Stimulated activated CD4-positive, alpha-beta T cell treated with anti-CD3 and anti-CD28 coated beads, Interleukin-15, amount 100 ng/mL, for 24 hours (primary cell): ENCODE results near the gene SMAD6.
"Not testable (repeated sequence)": the region's sequence is repeated elsewhere in the genome, so short reads cannot be mapped to it uniquely, and the experiment has no call there.

Experiments used
- DNase-seq: peaks from one replicate; pipeline ENCODE4 v3.0.0-alpha.2; 2020

Gene SMAD6

DNA sequence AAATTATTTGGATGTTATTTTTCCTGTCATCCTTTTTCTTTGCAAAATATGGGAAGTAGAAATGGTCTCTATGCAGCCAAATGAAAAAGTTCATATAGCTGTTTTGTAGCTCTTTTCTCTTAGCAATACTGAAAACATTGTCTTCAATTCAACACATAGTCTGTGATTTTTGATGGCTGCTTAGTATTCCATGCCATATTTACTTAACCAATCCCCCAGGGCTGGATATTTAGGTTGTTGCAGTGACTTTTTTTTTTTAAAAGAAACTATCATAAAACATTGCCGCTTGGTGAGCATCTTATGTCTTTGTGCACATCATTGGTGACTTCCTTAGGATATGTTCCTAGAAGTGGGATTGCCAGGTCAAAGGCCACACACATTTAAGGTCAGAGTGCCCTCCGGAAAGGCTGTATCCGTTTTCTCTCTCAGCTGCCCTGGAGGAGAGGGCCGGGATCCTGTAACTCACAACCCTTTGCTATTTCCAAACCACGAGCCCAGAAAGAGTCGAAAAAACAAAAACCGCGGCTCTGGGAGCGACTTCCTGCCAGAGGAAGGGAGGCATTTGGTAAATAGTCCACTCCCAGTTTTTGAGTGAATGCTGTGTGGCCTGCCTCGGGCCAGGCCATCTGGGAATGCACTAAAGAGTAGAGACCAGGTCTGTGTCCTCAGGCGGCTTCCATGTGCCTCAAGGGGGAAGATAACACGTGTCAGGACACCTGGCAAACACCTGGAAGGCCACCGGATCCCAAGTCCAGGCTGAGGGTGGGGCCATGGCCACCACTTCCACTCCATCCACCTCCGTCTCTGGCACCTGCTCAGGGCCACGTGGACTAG is 41.9 kb downstream of the SMAD6 start:
- DNase-seq, result no peak

DNA sequence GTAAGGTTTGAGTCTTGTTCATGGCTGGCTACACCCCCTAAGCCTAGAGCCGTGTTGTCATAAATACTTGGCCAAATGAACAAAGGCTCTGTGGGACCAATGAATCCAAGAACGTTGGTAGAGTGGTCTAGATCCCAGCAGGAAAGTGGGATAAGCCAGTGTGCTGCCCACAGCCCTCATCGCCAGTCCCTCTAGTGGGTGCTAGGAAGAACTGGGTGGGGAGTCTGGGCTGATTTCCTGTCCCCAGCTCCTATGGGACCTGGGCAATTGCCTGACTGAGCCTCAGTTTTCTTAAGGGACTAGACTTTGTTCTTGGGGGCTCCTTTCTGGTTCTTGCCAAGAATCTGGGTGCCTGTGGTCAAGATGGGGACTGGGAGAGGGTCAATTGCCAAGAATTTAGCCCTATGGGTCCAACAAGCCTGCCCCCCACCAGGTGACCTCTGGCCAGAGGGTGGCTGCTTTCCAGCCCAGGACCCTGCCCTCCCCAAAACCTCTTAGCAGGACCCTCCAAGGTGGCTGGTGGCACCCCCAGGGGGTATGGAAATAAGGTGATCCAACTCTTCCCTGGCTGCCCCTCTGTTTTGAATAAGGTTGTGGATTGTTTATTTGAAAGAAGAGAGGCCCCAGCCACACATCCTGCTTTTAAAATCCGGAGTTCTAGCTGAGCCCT is 42.7 kb downstream of the SMAD6 start:
- no peak for DNase-seq

DNA sequence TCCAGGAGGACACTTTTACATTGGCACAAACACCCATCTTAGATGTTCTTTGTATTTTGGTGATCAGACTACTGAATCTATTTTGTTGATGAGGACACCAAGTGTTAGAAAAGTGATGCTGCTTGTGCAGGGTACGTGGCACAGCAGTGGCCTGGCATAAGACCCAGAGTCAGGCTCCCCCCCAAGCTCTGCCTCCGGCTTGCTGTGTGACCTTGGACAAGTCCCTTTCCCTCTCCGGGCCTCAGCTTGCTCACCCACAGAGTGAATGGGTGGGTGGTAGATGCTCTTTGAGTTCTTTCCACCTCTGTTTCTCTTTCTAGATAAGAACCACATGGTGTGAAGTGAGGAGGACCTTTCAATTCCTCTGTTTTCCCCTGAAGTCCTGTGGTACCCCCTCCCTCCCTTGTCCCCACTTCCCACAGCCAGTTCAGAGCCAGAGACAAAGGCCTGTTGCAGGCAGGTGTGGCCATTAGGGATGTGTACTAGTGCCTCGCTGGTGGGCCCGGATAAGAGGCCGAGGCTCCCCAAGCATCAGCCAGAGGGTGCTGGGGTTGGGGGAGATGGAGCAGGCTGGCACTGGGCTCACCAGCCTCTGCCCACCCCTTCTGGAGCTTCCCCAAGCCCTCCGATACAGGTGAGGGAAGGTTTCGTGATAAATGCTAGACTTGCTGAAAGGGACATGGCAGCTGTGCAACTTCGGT is 43.6 kb downstream of the SMAD6 start:
- no peak for DNase-seq

DNA sequence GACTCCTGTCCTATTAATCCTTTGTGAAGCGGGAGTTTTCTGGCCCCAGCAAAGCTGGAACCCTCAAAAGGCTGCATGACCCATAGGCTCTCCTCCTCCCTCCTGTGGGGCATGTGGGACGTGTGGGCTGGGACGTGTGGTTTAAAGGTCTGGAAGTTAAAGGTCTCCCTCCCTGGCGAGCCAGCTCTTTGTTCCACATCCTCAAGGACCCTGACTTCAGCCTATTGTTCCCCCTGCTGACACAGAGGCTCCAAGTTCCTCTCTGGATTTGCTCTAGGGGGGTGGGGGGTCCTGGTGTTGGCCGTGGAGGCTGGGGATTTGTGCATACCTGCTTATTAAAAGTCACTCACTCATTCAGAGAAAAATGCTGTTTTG is 44.2 kb downstream of the SMAD6 start:
- no peak for DNase-seq

DNA sequence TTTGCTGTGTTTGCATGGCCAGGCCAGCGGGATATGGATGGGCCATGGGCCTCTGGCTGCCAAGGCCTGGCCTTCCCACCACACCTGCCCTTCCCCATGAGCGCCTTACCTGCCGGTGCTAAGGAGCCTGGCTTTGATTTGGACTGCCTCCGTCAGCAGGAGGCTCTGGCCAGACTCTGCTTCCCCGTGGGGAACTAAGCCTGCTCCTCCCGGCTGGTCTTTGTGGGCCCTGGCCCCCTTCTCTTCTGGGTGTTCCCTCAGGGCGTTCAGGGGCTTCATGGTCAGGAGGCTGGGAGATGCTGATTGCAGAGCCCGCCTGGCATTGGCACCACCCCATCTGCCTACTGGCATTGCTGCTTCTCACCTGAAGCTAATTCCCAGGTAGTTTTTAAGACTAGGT is 45.2 kb downstream of the SMAD6 start:
- no peak for DNase-seq

DNA sequence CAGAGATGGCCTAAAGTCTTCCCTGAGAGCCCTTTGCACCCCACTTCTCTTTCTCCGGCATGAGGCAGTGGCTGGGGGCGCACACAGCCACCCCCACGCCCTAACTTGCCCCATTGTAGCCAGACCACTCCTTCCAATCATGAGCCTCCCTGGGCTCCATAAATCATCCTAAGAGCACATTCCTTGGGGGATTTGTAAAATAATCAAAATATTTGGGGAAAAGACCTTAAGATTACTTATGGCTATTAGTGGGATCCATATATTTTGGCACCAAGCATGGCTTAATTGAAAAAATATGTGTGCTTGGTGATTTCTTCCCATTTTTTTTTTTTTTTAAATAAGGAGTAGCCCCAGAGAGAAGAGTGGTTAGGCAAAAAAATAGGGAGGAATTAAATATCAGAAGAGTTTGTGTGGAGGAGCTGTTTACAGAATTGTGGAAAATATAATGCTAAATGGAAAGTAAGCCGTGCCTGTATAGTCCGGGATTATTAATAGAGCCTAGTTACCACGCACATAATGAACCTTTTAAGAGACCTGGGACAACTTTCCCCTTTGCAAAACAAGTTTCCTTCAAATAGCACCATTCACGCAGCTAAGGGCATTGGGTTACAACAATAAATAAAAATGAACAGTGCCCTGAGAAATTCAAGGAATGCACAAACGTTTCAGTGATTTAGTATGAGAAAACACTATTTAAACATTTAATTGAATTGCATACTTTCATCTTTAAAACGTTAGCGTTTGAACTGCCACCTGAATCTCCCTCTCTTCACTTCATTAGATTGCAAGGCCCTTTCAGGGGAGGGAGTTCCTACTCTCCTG is 46.1 kb downstream of the SMAD6 start:
- DNase-seq, result no peak

DNA sequence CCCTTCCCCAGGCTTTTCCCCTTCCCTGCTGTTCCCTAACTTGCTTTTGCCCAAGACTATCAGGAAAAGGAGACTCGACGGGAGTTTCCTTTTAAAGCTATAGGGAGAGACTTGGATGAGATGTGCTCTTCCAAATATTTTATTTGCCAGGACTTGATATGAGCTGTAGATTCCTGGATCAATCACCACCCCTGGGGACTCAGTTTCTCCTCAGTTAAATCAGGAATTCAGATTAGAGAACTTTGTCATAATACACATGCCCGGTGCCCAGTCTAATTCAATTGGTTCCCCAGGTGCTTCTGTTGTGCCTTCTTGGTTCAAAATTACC is 46.6 kb downstream of the SMAD6 start:
- no peak for DNase-seq

DNA sequence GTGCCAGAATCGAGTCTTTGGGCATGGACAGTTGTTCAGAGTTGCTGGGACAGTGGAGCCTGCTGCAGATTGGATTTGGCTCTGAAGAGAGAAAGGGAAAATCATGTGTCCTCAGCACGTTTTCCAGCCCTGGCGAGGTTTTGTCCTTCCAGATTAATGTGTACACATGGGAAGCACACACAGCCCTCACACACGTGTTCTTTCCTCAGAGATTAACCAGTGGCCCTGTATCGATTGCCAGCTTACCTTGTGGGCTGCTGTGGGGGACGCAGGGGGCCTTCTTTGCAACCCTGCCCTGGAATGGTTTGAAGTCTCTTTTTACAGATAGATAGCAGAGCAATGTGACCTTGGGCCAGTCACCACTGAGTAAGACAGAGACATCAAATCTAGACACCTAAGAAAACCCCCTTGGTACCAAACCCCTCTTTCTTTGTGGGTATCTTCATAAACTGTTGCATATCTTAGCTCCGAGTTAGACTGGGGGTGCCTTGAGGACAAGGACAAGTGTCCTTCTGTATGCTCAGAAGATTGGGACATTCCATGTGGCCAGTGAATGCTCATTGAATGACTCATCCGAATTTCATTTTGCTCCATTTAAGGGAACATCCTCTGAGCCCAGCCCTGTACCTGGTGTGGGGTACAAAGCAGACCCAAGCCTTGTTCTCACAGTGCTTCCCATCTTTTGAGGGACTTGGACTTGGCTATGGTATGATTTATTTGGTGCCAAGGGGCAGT is 48.0 kb downstream of the SMAD6 start:
- DNase-seq, result no peak

DNA sequence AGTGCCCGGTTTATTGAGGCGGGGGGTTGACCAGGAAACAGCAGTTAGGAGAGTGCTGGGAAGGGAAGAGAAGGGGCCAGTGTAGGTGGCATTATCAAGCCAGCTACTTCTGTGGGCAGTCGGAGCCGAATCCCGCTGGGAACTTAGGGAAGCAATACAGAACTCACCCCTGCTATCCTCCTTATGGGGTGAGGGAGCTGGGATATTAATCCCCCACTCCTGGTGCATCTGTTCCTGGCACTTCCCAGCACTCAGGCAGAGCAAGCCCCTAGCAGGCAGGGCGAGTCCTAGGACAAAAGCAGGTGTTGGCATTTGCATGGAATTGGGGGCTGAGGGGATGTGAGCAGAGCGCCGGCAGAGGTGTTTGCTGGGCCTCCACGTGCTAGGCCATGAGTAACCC is 48.6 kb downstream of the SMAD6 start:
- no peak for DNase-seq

DNA sequence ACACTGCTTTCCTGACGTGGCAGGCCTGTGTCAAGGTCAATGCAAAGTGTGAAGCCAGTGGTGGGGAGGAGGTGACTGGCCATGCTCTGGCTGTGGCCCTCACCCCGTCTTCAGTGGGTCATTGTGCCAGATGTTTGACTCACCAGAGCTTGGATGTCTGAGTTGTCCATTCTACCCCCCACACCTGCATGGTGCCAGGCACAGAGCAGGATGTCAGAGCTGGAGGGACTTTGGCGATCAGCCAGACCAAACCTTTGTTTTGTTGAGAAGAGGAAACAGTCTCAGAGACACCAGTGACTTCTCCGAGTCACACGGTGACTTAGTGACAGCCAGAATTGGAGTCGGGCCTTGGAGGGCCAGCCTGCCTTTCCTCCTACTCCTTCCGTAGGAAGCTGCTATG is 49.5 kb downstream of the SMAD6 start:
- no peak for DNase-seq

DNA sequence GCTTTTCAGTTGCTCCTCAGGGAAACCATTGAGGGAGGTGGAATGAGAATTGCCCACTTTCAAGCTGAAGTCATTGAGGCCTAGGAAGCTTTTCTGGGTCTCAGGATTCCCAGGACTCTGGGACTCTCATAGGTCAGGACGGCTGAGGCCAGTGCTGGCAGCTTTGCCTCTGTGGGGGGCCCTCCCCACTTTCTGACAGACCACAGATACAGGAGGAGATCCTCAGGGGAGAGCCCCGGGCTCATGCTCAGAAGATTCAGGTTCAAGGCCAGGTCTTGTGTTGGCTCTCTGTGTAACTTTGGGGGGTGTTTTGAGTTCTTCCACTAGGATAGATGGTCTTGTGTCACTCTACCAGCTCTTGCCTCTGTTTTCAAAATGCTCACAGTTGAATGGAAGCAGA is 50.0 kb downstream of the SMAD6 start:
- DNase-seq, result no peak

DNA sequence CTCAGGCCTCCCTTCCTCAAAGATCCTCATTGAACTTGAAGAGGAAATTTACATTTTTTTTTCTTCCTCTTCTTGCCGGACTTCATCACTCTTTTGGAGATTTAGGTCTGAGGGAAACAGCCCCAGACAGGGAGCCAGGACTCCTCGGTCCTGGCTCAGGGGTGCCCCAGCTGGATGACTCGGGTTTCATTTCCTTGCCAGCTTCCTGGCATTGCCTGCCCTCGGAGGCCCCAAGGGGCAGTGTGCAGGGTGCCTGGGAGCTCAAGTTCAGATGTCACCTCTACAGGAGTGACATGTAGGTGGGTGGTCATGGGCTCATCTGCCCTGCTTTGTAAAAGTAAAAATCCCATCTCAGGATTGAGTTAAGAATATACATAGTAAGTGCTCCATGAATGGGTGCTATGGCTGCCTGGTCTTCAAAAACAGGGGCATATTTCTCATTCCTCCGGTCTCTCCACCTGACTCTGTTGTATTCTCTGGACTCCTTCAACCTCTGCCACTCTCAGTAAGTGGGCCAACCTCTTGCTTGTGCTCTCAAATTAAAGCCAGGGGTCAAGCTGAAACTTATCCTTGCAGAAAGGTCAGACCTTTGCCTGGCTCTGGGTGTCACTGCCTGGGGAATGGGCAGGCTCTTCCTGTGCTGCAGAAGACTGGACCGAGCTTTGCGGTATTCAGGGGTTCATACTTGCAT is 51.8 kb downstream of the SMAD6 start:
- DNase-seq, result no peak

DNA sequence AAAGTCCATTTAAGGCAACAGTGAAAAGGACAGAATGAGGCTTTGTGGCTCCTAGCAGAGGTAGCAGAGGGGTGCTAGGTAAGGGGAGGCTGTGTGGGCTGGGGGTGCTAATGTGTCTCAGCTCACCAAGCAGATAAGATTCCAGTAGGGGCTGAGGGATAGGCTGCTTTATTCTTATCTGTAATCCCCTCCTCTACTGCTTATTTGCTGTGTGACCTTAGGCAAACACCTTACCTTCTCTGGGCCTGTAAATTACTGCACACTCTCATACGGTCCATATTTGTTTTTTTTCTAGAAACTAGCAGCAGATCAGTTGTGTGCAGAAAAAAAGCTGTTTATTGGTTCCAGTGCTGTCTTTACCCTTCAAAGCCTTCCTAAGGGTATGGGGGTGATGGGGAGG is 52.8 kb downstream of the SMAD6 start:
- DNase-seq, result no peak

DNA sequence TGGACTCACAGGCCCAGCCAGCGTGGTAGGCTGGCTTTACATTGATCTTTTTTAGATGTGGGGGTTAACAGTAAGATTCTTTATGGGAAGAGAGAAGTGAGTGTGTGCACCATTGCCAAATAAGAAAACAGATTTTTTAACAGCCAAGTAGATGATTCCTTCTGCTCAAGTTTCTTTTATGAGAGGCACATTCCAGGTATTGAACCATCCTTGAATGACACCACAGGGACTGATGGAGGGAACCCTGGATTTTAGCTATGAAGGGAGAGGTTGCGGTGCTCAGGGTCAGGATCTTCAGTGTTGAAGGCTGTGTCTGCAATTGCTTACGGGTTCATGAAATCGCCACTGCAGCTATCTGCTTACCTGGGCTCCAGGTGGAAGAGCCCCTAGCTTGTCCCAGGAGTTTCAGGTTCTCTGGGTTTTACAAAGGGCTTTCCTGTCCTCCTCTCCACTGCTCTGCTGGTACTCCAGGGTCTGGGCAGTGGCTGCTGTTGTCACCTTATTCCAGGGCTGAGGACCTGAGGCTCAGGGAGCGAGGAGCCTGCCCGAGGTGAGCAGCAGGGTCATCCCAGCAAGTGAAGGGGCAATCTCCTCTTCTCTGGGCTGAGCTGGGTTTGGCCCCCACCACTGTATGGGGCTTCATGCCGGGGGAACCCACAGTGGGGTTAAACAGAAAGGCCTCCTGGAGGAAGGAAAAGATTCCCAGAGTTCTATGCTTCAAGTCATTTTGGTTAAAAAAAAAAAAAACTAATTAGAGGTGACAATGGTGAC is 53.4 kb downstream of the SMAD6 start:
- no peak for DNase-seq

DNA sequence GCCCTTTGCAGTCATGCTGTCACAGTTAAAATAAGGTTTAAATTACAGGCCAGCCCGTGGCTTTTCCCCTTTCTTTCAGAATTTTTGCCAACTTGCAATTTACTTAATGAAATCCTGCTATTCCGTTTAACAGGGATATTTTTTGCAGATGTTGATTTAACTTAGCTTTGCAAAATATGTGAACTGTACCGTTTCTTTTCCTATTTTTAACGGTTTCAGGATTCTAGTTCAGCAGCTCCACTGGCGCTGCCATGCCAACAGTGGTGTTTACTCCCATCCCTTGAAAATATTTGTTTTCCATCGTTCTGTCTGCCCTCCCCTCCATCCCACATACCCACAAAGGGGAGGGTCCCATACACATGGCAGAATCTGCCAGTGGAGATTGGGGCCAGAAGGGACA is 54.3 kb downstream of the SMAD6 start:
- no peak for DNase-seq

DNA sequence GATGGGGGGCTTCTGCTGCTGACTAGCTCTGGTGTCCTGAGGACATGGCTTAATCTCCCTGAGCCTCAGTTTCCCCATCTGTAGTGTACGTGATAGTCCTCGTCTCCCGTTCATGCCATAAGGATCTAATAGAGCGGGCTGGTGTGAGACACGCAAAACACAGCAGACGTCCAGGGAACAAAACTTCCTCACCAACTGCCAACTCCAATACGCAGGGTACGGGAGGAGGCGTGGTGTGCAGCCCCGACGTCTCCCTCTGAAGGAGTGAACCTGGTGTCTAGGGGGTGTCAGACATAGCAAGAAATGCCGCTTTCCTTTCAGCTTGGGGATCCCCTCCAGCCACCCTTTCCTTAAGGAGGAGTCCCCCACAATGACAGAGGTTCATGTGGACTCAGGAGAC is 55.0 kb downstream of the SMAD6 start:
- no peak for DNase-seq

DNA sequence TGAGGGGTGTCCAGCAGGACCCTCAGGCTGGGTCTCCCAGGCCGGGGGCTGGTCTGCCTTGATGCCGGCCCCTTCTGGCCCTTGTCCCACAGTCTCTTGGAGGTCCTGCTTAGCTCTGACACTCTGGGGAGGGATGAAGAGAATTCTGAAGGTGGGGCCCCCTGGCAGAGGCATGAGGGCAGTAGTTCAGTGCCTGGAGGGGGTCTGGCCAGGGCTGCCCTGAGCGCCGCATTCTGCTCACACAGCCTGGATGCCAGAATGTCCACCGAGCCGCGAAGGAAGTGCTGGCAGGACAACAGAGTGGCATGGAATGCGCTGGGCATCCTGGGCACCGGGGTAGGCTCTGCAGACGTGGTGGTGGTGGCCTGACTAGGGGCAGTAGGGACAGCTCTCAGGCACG is 55.5 kb downstream of the SMAD6 start:
- DNase-seq, result no peak

DNA sequence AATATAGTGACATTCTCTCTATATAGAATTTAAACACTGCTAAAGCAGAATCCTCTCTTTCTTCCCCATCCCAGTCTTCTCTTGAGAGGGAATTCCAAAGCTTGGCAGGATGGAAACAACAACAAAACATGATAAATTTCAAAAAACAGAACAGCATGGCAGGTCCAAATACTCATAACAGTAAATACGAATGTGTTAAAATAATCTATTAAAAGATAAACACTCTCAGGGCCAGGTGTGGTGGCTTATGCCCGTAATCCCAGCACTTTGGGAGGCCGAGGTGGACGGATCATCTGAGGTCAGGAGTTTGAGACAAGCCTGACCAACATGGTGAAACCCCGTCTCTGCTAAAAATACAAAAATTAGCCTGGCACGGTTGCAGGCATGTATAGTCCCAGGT is 56.2 kb downstream of the SMAD6 start:
- not testable (repeated sequence) for DNase-seq

DNA sequence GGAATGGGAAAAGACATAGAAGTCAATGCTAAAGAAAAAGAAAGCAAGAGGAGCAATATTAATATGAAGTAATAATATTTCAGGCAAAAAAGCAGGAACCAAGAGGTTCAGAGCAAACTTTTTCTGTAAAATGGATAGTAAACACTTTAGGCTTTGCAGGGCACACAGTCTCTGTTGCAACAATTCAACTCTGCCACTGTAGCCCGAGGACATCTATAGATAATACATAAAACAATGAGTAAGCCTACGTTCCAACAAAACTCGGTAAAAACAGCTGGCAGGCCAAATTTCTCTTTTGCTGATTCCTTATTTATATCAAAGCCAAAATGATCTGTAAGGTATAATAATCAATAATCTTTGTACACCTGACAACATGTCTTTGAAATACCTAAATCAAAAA is 56.8 kb downstream of the SMAD6 start:
- DNase-seq, result no peak

DNA sequence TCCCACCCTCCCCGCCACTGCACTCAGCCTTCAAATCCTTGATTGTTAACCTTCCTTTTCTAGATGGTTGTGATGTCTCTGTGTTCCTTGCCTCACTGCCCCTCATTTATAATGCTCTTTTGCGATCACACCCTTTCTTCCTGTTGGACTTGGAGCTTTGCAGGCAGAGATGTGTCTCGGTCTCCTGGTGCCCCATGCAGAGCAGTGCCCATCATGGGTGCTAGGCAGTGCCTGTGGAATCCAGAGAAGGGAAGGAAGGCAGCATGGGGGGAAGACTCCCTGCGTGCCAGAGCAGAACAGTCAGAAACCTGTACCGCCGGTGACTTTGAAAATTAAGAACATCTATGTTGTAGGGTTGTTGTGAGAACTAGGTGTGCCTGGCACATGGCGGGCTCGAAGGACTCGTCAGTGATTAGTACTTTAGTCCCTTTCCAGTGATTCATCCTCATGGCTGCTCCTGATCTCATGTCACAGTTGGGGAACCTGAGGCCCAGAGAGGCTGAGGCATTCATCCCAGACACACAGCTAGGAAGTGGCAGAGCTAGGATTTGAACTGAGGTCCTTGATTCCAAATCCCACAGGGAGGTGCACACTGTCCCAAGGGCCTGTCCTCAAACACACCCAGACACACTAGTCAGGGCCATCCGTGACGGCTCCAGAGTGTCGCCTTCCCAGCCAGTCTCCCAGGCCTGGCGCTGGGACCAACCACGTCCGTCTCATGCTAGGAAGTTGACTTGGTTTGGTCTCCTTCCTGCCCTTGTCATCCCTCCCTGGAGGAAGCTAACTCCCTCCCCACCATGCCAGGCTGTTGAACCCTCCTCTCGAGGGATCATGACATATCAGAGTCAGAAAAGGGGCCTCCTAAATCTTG is 58.3 kb downstream of the SMAD6 start:
- DNase-seq, result no peak
